Fibroblast of villous mesenchyme (primary cell): Measurements from ENCODE around the gene CTNND2. TPM values are rescaled to one million over a fixed set of nuclear protein-coding genes. Genes with fewer than 3 reads are reported as not detected.

Experiments used
- DNase-seq: peaks from one replicate; pipeline ENCODE4 v3.0.0-alpha.2; 2010; ENCODE audit warnings: low read depth
- H3K4me3 ChIP-seq: 2 replicates; pipeline ENCODE4 v1.5.1; 2011; ENCODE audit warnings: low read depth, mild to moderate bottlenecking, low read length
- total RNA-seq: library from RNA; depleted of rRNA; stranded (reverse); fragments of >200 nt; gene quantifications from 2 replicates; pipeline ENCODE4 v1.2.3, GENCODE V29; 2012
- TF ChIP-seq, protein P1 (sequence below): IDR thresholded peaks from 2 replicates; pipeline ENCODE4 v1.5.1; 2012; ENCODE audit warnings: low read depth, mild to moderate bottlenecking, low read length; ENCODE audit not compliant: insufficient read depth

Gene CTNND2
- total RNA-seq, 1 donor: not detected

DNA sequence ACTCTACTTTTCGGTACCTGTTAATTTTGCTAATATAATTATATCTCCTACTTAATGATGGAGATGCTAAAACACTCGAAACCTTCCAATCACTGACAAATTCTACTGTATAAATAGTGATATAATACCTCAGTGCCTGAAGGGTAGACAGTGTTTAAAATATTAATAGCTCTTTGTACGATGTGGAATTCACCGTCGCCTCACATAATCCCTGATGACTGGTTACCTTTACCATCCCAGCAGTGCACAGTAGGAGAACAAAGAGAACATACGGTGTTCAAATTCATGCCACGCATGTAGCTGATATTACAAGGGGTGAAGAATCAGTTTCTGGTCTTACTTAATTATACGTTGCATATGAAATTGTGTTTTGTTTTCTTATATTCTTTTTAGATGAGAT lies 506.7 kb downstream of the CTNND2 start:
- no peak for DNase-seq
- TF ChIP-seq, protein P1, sequence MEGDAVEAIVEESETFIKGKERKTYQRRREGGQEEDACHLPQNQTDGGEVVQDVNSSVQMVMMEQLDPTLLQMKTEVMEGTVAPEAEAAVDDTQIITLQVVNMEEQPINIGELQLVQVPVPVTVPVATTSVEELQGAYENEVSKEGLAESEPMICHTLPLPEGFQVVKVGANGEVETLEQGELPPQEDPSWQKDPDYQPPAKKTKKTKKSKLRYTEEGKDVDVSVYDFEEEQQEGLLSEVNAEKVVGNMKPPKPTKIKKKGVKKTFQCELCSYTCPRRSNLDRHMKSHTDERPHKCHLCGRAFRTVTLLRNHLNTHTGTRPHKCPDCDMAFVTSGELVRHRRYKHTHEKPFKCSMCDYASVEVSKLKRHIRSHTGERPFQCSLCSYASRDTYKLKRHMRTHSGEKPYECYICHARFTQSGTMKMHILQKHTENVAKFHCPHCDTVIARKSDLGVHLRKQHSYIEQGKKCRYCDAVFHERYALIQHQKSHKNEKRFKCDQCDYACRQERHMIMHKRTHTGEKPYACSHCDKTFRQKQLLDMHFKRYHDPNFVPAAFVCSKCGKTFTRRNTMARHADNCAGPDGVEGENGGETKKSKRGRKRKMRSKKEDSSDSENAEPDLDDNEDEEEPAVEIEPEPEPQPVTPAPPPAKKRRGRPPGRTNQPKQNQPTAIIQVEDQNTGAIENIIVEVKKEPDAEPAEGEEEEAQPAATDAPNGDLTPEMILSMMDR: no peak
- no peak overlapping the region for H3K4me3 ChIP-seq

DNA sequence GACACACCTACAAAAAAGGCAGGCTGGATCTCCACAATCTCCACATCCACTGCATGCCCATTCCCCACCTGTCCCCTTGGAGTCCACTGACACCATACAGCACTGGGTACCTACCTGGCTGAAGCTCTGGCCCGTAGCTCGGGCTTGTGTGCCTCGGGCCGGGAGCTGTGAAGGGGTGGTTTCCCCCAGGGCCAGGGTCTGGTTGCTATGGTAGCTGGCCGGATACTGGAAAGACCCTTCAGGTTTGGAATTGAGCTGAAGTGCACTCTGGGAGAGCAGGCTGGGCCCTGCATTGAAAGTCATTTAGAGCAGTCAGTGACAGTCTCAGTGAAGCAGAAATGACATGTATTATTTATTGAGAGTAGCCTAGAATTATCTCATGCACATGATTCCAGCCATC lies 507.3 kb downstream of the CTNND2 start:
- TF ChIP-seq, protein P1: no peak
- no peak for DNase-seq
- no peak overlapping the region for H3K4me3 ChIP-seq

DNA sequence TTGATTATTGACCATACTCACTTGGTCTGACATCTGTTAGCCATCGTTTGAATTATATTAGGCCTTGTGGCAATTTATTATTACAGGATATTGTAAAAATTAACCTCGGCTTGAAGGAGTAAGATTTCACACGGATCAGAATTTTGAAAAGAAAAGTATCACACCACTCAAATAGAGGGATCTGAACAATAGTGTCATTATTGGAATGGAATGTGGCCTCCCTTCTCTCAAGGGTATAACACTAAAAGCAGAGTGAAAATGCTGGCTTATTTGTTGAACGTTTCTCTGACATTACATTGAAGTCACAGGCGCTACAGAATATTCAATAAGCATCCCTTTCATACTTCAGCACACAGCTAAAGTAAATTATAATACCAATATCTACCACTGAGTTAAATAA lies 509.3 kb downstream of the CTNND2 start:
- H3K4me3 ChIP-seq: no peak overlapping the region
- TF ChIP-seq, protein P1: no peak
- DNase-seq: no peak

DNA sequence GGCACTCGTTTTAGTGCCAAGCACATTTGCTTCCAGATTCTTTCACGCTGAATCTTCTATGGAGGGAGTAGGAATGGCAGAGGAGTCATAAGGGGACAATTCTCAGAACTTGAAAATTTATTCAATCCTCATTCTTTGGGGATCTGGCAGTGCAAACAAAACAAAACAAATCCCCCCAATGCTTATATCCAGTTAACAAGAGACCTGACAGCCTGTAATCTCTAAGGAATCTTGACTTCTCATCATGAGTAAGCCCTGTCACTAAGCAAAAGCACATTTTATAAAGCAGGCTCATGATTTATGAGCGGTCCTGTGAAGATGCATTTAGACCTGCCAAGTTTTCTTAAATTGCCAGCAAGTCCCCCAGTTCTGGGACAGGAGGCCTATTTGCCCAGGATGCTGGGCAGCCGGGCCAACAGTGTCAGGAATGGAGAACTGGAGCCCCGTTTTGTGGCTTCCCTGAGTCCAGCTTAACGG lies 513.9 kb downstream of the CTNND2 start:
- no peak for DNase-seq
- TF ChIP-seq, protein P1: no peak
- H3K4me3 ChIP-seq: no peak overlapping the region

DNA sequence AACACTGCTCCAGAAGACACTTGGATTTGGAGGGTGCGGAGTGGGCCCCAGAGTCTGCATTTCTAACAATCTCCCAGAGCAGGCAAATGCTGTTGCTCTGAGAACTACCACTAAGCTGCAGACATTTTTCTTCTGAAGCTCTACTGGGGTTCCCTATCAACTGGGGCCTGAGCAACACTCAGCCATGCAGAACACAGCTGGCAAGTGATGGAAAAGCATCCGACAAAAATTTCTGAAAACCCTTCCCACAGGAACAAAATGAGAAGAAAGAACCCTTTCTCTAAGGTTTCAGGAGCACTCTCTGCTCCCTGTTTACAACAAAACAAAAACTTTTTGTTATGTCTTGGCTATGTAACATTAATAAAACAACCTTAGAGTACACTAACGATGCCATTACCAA lies 516.9 kb downstream of the CTNND2 start:
- TF ChIP-seq, protein P1: no peak
- H3K4me3 ChIP-seq: no peak overlapping the region
- DNase-seq: no peak

DNA sequence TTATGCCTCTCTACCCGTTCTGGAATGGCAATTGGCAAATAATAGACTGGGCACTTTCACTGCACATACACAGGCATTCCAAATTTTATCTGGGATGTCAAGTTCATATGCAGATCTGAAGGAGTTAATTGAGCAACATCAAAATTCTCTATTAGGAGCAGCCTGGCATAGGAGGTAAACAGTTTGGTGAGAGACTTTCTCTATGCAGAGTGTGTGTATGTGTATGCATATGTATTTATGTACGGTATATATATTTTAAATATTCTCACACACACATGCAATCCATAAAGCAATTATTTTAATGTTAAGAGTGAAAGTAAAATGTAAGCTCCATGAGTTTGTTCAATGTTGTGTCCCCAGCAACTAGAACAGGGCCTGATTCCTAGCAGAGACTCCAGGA lies 517.8 kb downstream of the CTNND2 start:
- H3K4me3 ChIP-seq: no peak overlapping the region
- DNase-seq: no peak
- TF ChIP-seq, protein P1: no peak

DNA sequence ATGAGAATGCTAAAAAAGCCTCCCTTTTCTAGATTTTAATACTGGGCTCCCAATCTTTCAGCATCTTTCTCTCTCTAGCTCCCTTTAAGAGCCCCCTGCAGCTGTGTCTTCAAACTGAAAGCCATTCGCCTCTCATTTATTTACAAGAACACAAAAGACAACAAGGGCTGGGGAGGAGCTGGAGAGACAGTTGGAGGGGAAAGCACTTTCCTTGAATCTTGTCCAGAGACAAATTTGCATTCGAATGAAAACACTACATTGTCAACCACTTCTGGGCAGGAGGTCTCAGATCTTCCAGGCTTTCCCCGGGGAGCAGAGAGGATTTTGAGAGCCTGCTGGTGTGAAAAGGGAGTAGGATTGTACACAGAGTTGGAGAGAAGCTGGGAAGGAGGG lies 518.3 kb downstream of the CTNND2 start:
- H3K4me3 ChIP-seq: no peak overlapping the region
- TF ChIP-seq, protein P1: no peak
- no peak for DNase-seq
